GM18511 (cell line): ENCODE measurements around the gene FAM163B.

ENCODE experiments used
- ATAC-seq: cut with Tn5 transposase; IDR thresholded peaks from one replicate; pipeline ENCODE4 v1.9.1; 2021; ENCODE audit warnings: mild to moderate bottlenecking, moderate library complexity; ENCODE audit not compliant: unreplicated experiment

FAM163B gene

GRCh38 chr9:133601746-133602145 lies 7.4 kb downstream of the FAM163B start:
- no peak for ATAC-seq

- ATAC-seq = no peak
Observed at GRCh38 chr9:133600739-133601138, 8.4 kb downstream of the FAM163B start.

- ATAC-seq = no peak
Observed at GRCh38 chr9:133599470-133600173, 9.6 kb downstream of the FAM163B start.

GRCh38 chr9:133598978-133599377 lies 10.2 kb downstream of the FAM163B start:
- no peak for ATAC-seq

GRCh38 chr9:133597316-133597957 lies 11.8 kb downstream of the FAM163B start:
- no peak for ATAC-seq

- ATAC-seq = no peak
Observed at GRCh38 chr9:133595910-133596309, 13.3 kb downstream of the FAM163B start.

- no peak for ATAC-seq
Observed at GRCh38 chr9:133594310-133594709, 14.9 kb downstream of the FAM163B start.

- ATAC-seq = no peak
Observed at GRCh38 chr9:133593587-133594253, 15.5 kb downstream of the FAM163B start.

GRCh38 chr9:133592731-133593409 lies 16.3 kb downstream of the FAM163B start:
- no peak for ATAC-seq

GRCh38 chr9:133591985-133592384 lies 17.2 kb downstream of the FAM163B start:
- ATAC-seq = no peak

- no peak for ATAC-seq
Observed at GRCh38 chr9:133591116-133591910, 17.9 kb downstream of the FAM163B start.

GRCh38 chr9:133590231-133590855 lies 18.8 kb downstream of the FAM163B start:
- ATAC-seq = no peak

- no peak for ATAC-seq
Observed at GRCh38 chr9:133589454-133590227, 19.5 kb downstream of the FAM163B start.

- no peak for ATAC-seq
Observed at GRCh38 chr9:133587466-133587865, 21.7 kb downstream of the FAM163B start.

- ATAC-seq = no peak
Observed at GRCh38 chr9:133587051-133587450, 22.1 kb downstream of the FAM163B start.

- ATAC-seq = no peak
Observed at GRCh38 chr9:133585481-133586351, 23.5 kb downstream of the FAM163B start.

- ATAC-seq = no peak
Observed at GRCh38 chr9:133584559-133585476, 24.4 kb downstream of the FAM163B start.
